Thoracic aorta (tissue), 2 donors: ENCODE measurements around the gene FURIN. TPM values are rescaled to one million over a fixed set of nuclear protein-coding genes. Genes with fewer than 3 reads are reported as not detected.
"Not testable (repeated sequence)": the region's sequence is repeated elsewhere in the genome, so short reads cannot be mapped to it uniquely, and the experiment has no call there.

Source experiments
- ATAC-seq: fragments of 150-250 bp; one replicate; pipeline ENCODE4 v1.8.0; 2017; ENCODE audit warnings: low read depth; ENCODE audit not compliant: insufficient number of reproducible peaks, low FRiP score
- DNase-seq: peaks from one replicate; pipeline ENCODE4 v3.0.0-alpha.2; 2020; ENCODE audit warnings: low spot score
- H3K27ac ChIP-seq, 2 donors: fragments of 200-600 bp; sonication (generic); 1 replicate in 1 of 2; 2 replicates in 1 of 2; pipeline ENCODE4 v1.5.1; 2016; ENCODE audit warnings: mild to moderate bottlenecking in 2 of 2, moderate library complexity in 2 of 2
- H3K27me3 ChIP-seq: fragments of 200-600 bp; sonication (generic); replicated peaks from 2 replicates; pipeline ENCODE4 v1.6.0; 2016; ENCODE audit warnings: mild to moderate bottlenecking; ENCODE audit not compliant: insufficient read depth
- H3K36me3 ChIP-seq: fragments of 200-600 bp; sonication (generic); one replicate; pipeline ENCODE4 v1.5.1; 2016
- H3K4me1 ChIP-seq, 2 donors: fragments of 200-600 bp; sonication (generic); 1 replicate in 1 of 2; 2 replicates in 1 of 2; pipeline versions ENCODE4 v1.5.1 to v1.6.0; 2016; ENCODE audit warnings: low read depth in 2 of 2, mild to moderate bottlenecking in 1 of 2; ENCODE audit not compliant: control insufficient read depth in 1 of 2
- H3K4me3 ChIP-seq: fragments of 200-600 bp; sonication (generic); 2 replicates; pipeline ENCODE4 v1.5.1; 2016; ENCODE audit warnings: mild to moderate bottlenecking
- H3K9me3 ChIP-seq: fragments of 200-600 bp; sonication (generic); 2 replicates; pipeline ENCODE4 v1.5.1; 2016
- CTCF ChIP-seq: fragments of 200-600 bp; sonication (generic); IDR thresholded peaks from one replicate; pipeline ENCODE4 v1.5.1; 2019; ENCODE audit warnings: antibody characterized with exemption
- total RNA-seq, 2 donors: library from RNA; depleted of rRNA; stranded (reverse); fragments of >200 nt; gene quantifications; one replicate each; pipeline versions ENCODE4 v1.1.0 to v1.2.3, GENCODE V29; 2016

FURIN gene
- total RNA-seq, 2 donors from 2014 or later: 78.4 to 89.7 TPM

- DNase-seq (no peak), ATAC-seq (no peak)
- Histone ChIP-seq H3K4me1 (no peaks in the 10 kb centered on the region), H3K27ac (no peak overlapping the region), H3K27me3 (no peaks in the 10 kb centered on the region), H3K9me3 (no peaks in the 10 kb centered on the region), H3K4me3 (no peak overlapping the region), H3K36me3 (peaks cover 51% of the 10 kb centered on the region)
- no peak for TF ChIP-seq CTCF
Measured at GRCh38 chr15:90892498-90893174, 24.2 kb downstream of the FURIN start.

- ATAC-seq (no peak), DNase-seq (no peak)
- Histone ChIP-seq H3K4me1 (no peaks in the 10 kb centered on the region), H3K36me3 (peaks cover 50% of the 10 kb centered on the region), H3K4me3 (no peak overlapping the region), H3K9me3 (no peaks in the 10 kb centered on the region), H3K27ac (no peak overlapping the region), H3K27me3 (no peaks in the 10 kb centered on the region)
- no peak for TF ChIP-seq CTCF
Measured at GRCh38 chr15:90893175-90894090, 25.0 kb downstream of the FURIN start.

- ATAC-seq (no peak), DNase-seq (no peak)
- H3K27me3 ChIP-seq: no peaks in the 10 kb centered on the region
- no peaks in the 10 kb centered on the region for H3K4me1 ChIP-seq
- H3K4me3 ChIP-seq: no peak overlapping the region
- no peak overlapping the region for H3K27ac ChIP-seq
- peaks cover 40% of the 10 kb centered on the region for H3K36me3 ChIP-seq
- H3K9me3 ChIP-seq: no peaks in the 10 kb centered on the region
- no peak for TF ChIP-seq CTCF
Measured at GRCh38 chr15:90895571-90896117, 27.3 kb downstream of the FURIN start.

GRCh38 chr15:90897131-90897655 is 28.8 kb downstream of the FURIN start:
- H3K4me3 ChIP-seq, H3K4me1 ChIP-seq, H3K27ac ChIP-seq, ATAC-seq, H3K27me3 ChIP-seq, H3K9me3 ChIP-seq, DNase-seq: not testable (repeated sequence)
- H3K36me3 ChIP-seq: peaks cover 27% of the 10 kb centered on the region

- Histone ChIP-seq H3K27ac (peak overlapping the region; percentile 80 to 86), H3K4me3 (peak overlapping the region; percentile 76), H3K27me3 (no peaks in the 10 kb centered on the region), H3K4me1 (peaks cover 15 to 19% of the 10 kb centered on the region in 2 donors), H3K9me3 (no peaks in the 10 kb centered on the region), H3K36me3 (peaks cover 14% of the 10 kb centered on the region)
- ATAC-seq (no peak), DNase-seq (no peak)
- TF ChIP-seq CTCF: no peak
Measured at GRCh38 chr15:90901175-90902039, 33.0 kb downstream of the FURIN start.
